SK-N-MC (cell line): Measurements from ENCODE around the gene CST6.
A peak's percentile ranks its signal among the peaks of the same experiment; 100 is the strongest.

Experiments
- DNase-seq: peaks from one replicate; pipeline ENCODE4 v3.0.0-alpha.2; 2011; ENCODE audit warnings: low read depth, low spot score
- H3K27ac ChIP-seq: fragments of 200-600 bp; sonication (generic); 2 replicates; pipeline ENCODE4 v1.5.1; 2016; ENCODE audit warnings: mixed run types
- H3K36me3 ChIP-seq: fragments of 200-600 bp; sonication (generic); 2 replicates; pipeline ENCODE4 v1.6.1; 2017; ENCODE audit warnings: antibody characterized with exemption, low read length, mixed read lengths; ENCODE audit not compliant: insufficient read depth
- H3K4me3 ChIP-seq: fragments of 200-600 bp; sonication (generic); 2 replicates; pipeline ENCODE4 v1.5.1; 2016
- H3K9ac ChIP-seq: fragments of 200-600 bp; sonication (generic); 2 replicates; pipeline ENCODE4 v1.8.0; 2017; ENCODE audit warnings: mixed run types, mixed read lengths; ENCODE audit not compliant: insufficient read length
- H3K9me3 ChIP-seq: fragments of 200-600 bp; sonication (generic); 2 replicates; pipeline ENCODE4 v1.6.1; 2017; ENCODE audit warnings: low read depth, mild to moderate bottlenecking, antibody characterized with exemption, low read length, moderate library complexity, mixed read lengths
- EZH2 ChIP-seq: fragments of 200-600 bp; sonication (generic); IDR thresholded peaks from one replicate; pipeline ENCODE4 v1.6.1; 2017; ENCODE audit warnings: antibody characterized with exemption
- FOXP2 ChIP-seq: optimal IDR thresholded peaks from 2 replicates; pipeline ENCODE3; 2011; ENCODE audit warnings: mild to moderate bottlenecking, moderate library complexity; ENCODE audit not compliant: insufficient read depth; ENCODE audit errors: extremely low read length, control extremely low read depth
- POLR2AphosphoS5 ChIP-seq: IDR thresholded peaks from 2 replicates; pipeline ENCODE4 v1.6.1; 2012; ENCODE audit warnings: mild to moderate bottlenecking, low read depth, low read length, borderline replicate concordance

Gene CST6

GRCh38 chr11:65981972-65982823 is 29.6 kb upstream of the CST6 start:
- DNase-seq, result no peak
- no peak for TF ChIP-seq POLR2AphosphoS5
- TF ChIP-seq EZH2, result no peak
- TF ChIP-seq FOXP2, result no peak

GRCh38 chr11:65982824-65983588 is 28.8 kb upstream of the CST6 start:
- peaks cover 5% of the 10 kb centered on the region; the same call in 1 of the 2 replicates for H3K36me3 ChIP-seq
- DNase-seq, result no peak
- H3K9me3 ChIP-seq, result no peaks in the 10 kb centered on the region
- no peak overlapping the region for H3K27ac ChIP-seq
- TF ChIP-seq FOXP2 (no peak), POLR2AphosphoS5 (no peak), EZH2 (no peak)
- no peak overlapping the region for H3K9ac ChIP-seq
- no peak overlapping the region for H3K4me3 ChIP-seq

More at GRCh38 chr11:65981972-65982823, 29.6 kb upstream of the CST6 start:
- Histone ChIP-seq H3K36me3 (peaks cover 11% of the 10 kb centered on the region; the same call in 1 of the 2 replicates), H3K4me3 (no peak overlapping the region), H3K9me3 (no peaks in the 10 kb centered on the region), H3K27ac (no peak overlapping the region), H3K9ac (no peak overlapping the region)

- DNase-seq, result no peak
- no peak overlapping the region for H3K27ac ChIP-seq
Observed at GRCh38 chr11:65983589-65983987, 28.2 kb upstream of the CST6 start.

DNA sequence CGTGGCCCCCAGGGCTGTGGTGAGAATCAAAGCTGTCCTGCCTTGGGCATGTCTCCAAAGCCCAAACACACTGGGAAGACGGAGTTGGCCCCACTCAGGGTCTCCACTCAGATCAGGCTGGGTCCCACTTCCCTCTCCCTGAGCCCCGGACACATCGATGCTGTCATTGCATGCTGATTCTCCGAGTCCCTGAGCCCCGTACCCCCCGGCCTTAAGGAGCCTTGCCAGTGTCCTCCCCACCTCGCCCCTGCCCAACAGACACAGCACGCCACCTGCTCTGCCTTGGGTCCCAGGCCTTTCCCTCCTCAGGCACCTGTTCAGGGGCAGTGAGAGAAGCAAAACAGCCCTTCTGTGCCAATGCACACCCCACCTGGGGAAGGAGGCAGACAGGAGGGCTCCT is 24.5 kb upstream of the CST6 start:
- DNase-seq, result no peak
- Histone ChIP-seq H3K36me3 (no peaks in the 10 kb centered on the region; the same call in 1 of the 2 replicates), H3K9me3 (no peaks in the 10 kb centered on the region), H3K9ac (no peak overlapping the region), H3K4me3 (no peak overlapping the region), H3K27ac (no peak overlapping the region)
- no peak for TF ChIP-seq FOXP2
- TF ChIP-seq POLR2AphosphoS5, result no peak
- no peak for TF ChIP-seq EZH2

More at GRCh38 chr11:65983589-65983987, 28.2 kb upstream of the CST6 start:
- Histone ChIP-seq H3K9ac (no peak overlapping the region), H3K4me3 (no peak overlapping the region), H3K36me3 (peaks cover 2% of the 10 kb centered on the region; the same call in 1 of the 2 replicates), H3K9me3 (no peaks in the 10 kb centered on the region)
- no peak for TF ChIP-seq FOXP2
- no peak for TF ChIP-seq POLR2AphosphoS5
- no peak for TF ChIP-seq EZH2

DNA sequence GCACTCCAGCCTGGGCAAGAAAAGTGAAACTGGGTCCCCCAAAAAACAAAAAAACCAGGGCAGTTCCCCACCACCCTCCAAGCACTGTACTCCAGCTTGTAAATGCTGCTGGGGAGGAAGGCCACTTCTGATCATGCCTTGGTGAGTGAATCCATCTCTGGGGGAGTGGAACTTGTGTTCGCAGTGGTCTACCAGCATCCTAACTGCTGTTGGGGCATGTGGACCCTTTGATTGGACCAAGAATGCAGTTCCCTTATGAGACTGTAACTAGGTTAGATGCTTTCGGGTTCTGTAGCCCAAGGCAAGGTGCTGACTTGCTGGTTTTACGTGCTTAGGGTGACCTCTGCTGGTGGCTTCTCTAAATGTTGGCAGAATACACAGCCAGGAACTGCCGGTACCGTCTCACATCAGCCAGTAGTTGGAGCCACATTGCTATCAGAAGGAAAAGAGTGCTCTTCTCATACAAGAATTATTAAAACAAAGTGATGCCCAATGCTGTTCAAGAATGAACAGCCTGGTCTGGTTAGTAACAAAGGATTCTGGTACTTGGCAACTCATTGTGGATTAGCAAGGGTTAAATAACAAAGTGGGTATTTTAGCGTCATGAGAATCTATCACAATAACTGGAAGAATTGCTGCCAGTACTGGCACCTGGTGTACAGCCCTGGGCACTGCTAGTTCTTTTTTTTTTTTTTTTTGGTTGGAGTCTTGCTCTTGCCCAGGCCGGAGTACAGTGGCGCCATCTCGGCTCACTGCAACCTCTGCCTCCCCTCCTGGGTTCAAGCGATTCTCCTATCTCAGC is 22.8 kb upstream of the CST6 start:
- no peak overlapping the region for H3K27ac ChIP-seq
- TF ChIP-seq FOXP2 (no peak), POLR2AphosphoS5 (no peak), EZH2 (no peak)
- H3K9ac ChIP-seq, result no peak overlapping the region
- H3K9me3 ChIP-seq, result no peaks in the 10 kb centered on the region
- no peak overlapping the region for H3K4me3 ChIP-seq
- H3K36me3 ChIP-seq, result no peaks in the 10 kb centered on the region; the same call in 1 of the 2 replicates
- peak; percentile 91 for DNase-seq

DNA sequence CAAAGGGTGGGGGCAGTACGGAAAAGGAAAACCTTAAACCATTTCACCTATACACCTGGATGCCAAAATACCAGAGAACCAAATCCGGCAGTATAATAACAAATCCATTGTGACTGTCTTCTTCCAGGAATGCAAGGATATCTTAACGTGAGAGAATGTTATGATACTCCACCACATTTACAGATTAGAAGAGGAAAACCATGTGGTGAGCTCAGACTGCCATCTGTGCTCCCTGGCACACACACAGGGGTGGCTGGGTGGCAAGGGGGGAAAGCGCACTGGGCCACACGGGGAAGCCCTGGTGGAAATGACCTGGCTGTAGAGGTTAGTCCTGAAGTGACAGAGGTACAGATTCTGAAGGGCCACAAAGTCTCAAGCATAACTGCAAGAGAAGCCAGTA is 19.8 kb upstream of the CST6 start:
- Histone ChIP-seq H3K27ac (no peak overlapping the region; the same call in 1 of the 2 replicates), H3K36me3 (no peaks in the 10 kb centered on the region; the same call in 1 of the 2 replicates), H3K9ac (no peak overlapping the region), H3K9me3 (no peaks in the 10 kb centered on the region), H3K4me3 (no peak overlapping the region)
- DNase-seq, result no peak
- TF ChIP-seq EZH2, result no peak
- no peak for TF ChIP-seq FOXP2
- no peak for TF ChIP-seq POLR2AphosphoS5

- no peak for DNase-seq
- peaks cover 34% of the 10 kb centered on the region for H3K36me3 ChIP-seq
- no peak overlapping the region for H3K4me3 ChIP-seq
- no peak overlapping the region for H3K9ac ChIP-seq
- TF ChIP-seq EZH2 (no peak), POLR2AphosphoS5 (no peak), FOXP2 (no peak)
- no peak overlapping the region for H3K27ac ChIP-seq
- H3K9me3 ChIP-seq, result no peaks in the 10 kb centered on the region
Observed at GRCh38 chr11:65997286-65997685, 14.5 kb upstream of the CST6 start.

GRCh38 chr11:66001942-66002647 is 9.7 kb upstream of the CST6 start, which contains the start of the genes BANF1 and EIF1AD:
Gene BANF1 (plus strand): TSS chr11:66002503. CDS start chr11:66003251, 748 bp downstream.
Gene EIF1AD (minus strand): TSS chr11:66002157. CDS start chr11:66000389, 1,768 bp downstream.
- H3K4me3 ChIP-seq, result peak within 1 kb of the TSS; percentile 89
- H3K27ac ChIP-seq, result peak within 1 kb of the TSS; percentile 99
- DNase-seq, result peak; percentile 95
- H3K9ac ChIP-seq, result peak within 1 kb of the TSS; percentile 93
- no peaks in the 10 kb centered on the region for H3K9me3 ChIP-seq
- peaks cover 51% of the 10 kb centered on the region for H3K36me3 ChIP-seq
- no peak for TF ChIP-seq EZH2
- TF ChIP-seq FOXP2, result peak; percentile 54
- TF ChIP-seq POLR2AphosphoS5, result peak; percentile 94
